Right cardiac atrium (tissue), 5 donors: Measurements from ENCODE around the gene CAVIN1. TPM values are rescaled to one million over a fixed set of nuclear protein-coding genes. Genes with fewer than 3 reads are reported as not detected.
"Not testable (repeated sequence)": the region's sequence is repeated elsewhere in the genome, so short reads cannot be mapped to it uniquely, and the experiment has no call there.

Experiments
- ATAC-seq, 2 donors: fragments of 200-7000 bp; cut with Tn5 transposase; one replicate each; pipeline versions ENCODE4 v1.8.0 to v1.9.1; 2020; ENCODE audit warnings: moderate library complexity in 2 of 2, mild to moderate bottlenecking in 1 of 2
- DNase-seq, 3 donors: peaks; one replicate each; pipeline ENCODE4 v3.0.0-alpha.2; 2020
- H3K27ac ChIP-seq: one replicate; pipeline ENCODE4 v1.5.1; 2013; ENCODE audit warnings: mild to moderate bottlenecking, low read length, control low read depth, moderate library complexity
- H3K27me3 ChIP-seq: one replicate; pipeline ENCODE4 v1.6.1; 2013; ENCODE audit not compliant: control insufficient read depth, insufficient read depth
- H3K4me1 ChIP-seq: one replicate; pipeline ENCODE4 v1.6.1; 2013; ENCODE audit warnings: low read length; ENCODE audit not compliant: control insufficient read depth, insufficient read depth
- H3K4me3 ChIP-seq: one replicate; pipeline ENCODE4 v1.5.1; 2013; ENCODE audit warnings: low read length, control low read depth
- H3K9me3 ChIP-seq: one replicate; pipeline ENCODE4 v1.6.1; 2013; ENCODE audit warnings: low read length; ENCODE audit not compliant: control insufficient read depth
- WGBS: extraction: QIAGEN DNeasy Blood & Tissue Kit; methylation state at CpG from one replicate; pipeline ENCODE4 v1.1.7; 2013; 5-methylcytosine and 5-hydroxymethylcytosine counted together
- intact Hi-C, 4 donors: fragments of 100-400 bp; cut with DNase I; formaldehyde crosslinking; loops; one replicate each; pipeline versions ENCODE4 v1.11.0 to v1.14.0; 2022 to 2023
- polyA plus RNA-seq: library from polyadenylated mRNA; stranded (reverse); fragments of 200-250 nt; gene quantifications from one replicate; pipeline ENCODE4 v1.2.3, GENCODE V29; 2013
- total RNA-seq, 4 donors: library from RNA; stranded (reverse); fragmentation: NEBNext Ultra II Directional; extraction: Animal tissue kit (Norgen Biotek cat#: 25700); gene quantifications; one replicate each; pipeline ENCODE4 v1.2.1, GENCODE V29; 2021
- donor health status: healthy with polysubstance abuse.
- donor health status: DM: no; HTN: yes; CAD: no.
- donor health status: DM: no; HTN: no; CAD: no.
- donor health status: DM: no; HTN: yes; CAD: no; lungs with severe emphysema.
- donor health status: DM: yes; HTN: yes; CAD: no.

CAVIN1 gene
- total and polyA plus RNA-seq, 5 donors: 153 to 256 (median 189) TPM

- ATAC-seq (peak in 1 of 2 donors; percentile 50), DNase-seq (no peak)
- Histone ChIP-seq H3K27ac (peak overlapping the region; percentile 25), H3K4me1 (peaks cover 33% of the 10 kb centered on the region), H3K4me3 (no peak overlapping the region), H3K27me3 (no peaks in the 10 kb centered on the region), H3K9me3 (no peaks in the 10 kb centered on the region)
- WGBS: 53% methylated on average over 2 of the region's 2 CpGs
- intact Hi-C loops: no loop called here
Measured at GRCh38 chr17:42361781-42362186, 61.3 kb downstream of the CAVIN1 start.

GRCh38 chr17:42360388-42360787 is 62.7 kb downstream of the CAVIN1 start:
- H3K27ac ChIP-seq, H3K4me3 ChIP-seq, H3K27me3 ChIP-seq, intact Hi-C loops, ATAC-seq, H3K9me3 ChIP-seq: not testable (repeated sequence)
- peaks cover 29% of the 10 kb centered on the region for H3K4me1 ChIP-seq
- 93% methylated on average over 2 of the region's 2 CpGs for WGBS
- DNase-seq: peak in 2 of 3 donors; percentile 54 to 75

- no peak overlapping the region for H3K27ac ChIP-seq
- DNase-seq: no peak
- H3K4me3 ChIP-seq: no peak overlapping the region
- 73% methylated on average over 7 of the region's 7 CpGs for WGBS
- no peak for ATAC-seq
- intact Hi-C loops: no loop called here
- H3K4me1 ChIP-seq: peaks cover 27% of the 10 kb centered on the region
- no peaks in the 10 kb centered on the region for H3K9me3 ChIP-seq
- H3K27me3 ChIP-seq: no peaks in the 10 kb centered on the region
Measured at GRCh38 chr17:42359133-42359532, 63.9 kb downstream of the CAVIN1 start.

GRCh38 chr17:42358434-42358833 is 64.6 kb downstream of the CAVIN1 start:
- intact Hi-C loops: no loop called here
- WGBS: 75% methylated on average over 1 of the region's 1 CpG
- Histone ChIP-seq H3K27me3 (no peaks in the 10 kb centered on the region), H3K4me3 (no peak overlapping the region), H3K9me3 (no peaks in the 10 kb centered on the region), H3K27ac (no peak overlapping the region), H3K4me1 (peaks cover 24% of the 10 kb centered on the region)
- no peak for DNase-seq
- ATAC-seq: no peak

- Histone ChIP-seq H3K4me3 (no peak overlapping the region), H3K4me1 (peaks cover 11% of the 10 kb centered on the region), H3K9me3 (no peaks in the 10 kb centered on the region), H3K27ac (no peak overlapping the region), H3K27me3 (no peaks in the 10 kb centered on the region)
- no peak for DNase-seq
- 51% methylated on average over 3 of the region's 3 CpGs for WGBS
- intact Hi-C loops: no loop called here
- ATAC-seq: peak in 1 of 2 donors; percentile 25
Measured at GRCh38 chr17:42354956-42355843, 67.9 kb downstream of the CAVIN1 start.

Other genes starting within 250 kb of the CAVIN1 start
- gene KCNH4, start 242.1 kb downstream of the CAVIN1 start, total RNA-seq: under 1 TPM in 3 of 4 donors, not detected in 1; 0.06 to 0.28 (median 0.14) TPM
- gene KCNH4, start 242.1 kb downstream of the CAVIN1 start, polyA plus RNA-seq: 0.14 TPM
- not detected for gene HCRT, start 237.8 kb downstream of the CAVIN1 start, total RNA-seq
- not detected for gene HCRT, start 237.8 kb downstream of the CAVIN1 start, polyA plus RNA-seq
- 10 to 100 TPM; 11.5 to 15.4 (median 13.1) TPM for gene GHDC, start 228.8 kb downstream of the CAVIN1 start, total RNA-seq
- 10.5 TPM for gene GHDC, start 228.8 kb downstream of the CAVIN1 start, polyA plus RNA-seq
- 10 to 100 TPM; 39.4 to 46.3 (median 40.5) TPM for gene STAT5B, start 146.9 kb downstream of the CAVIN1 start, total RNA-seq
- 19.7 TPM for gene STAT5B, start 146.9 kb downstream of the CAVIN1 start, polyA plus RNA-seq
- gene STAT5A, start 134.8 kb downstream of the CAVIN1 start, total RNA-seq: 10 to 100 TPM; 20.8 to 30.5 (median 23.3) TPM
- 8.1 TPM for gene STAT5A, start 134.8 kb downstream of the CAVIN1 start, polyA plus RNA-seq
- 100 to 1,000 TPM; 100 to 192 (median 105) TPM for gene STAT3, start 34.8 kb downstream of the CAVIN1 start, total RNA-seq
- 46.9 TPM for gene STAT3, start 34.8 kb downstream of the CAVIN1 start, polyA plus RNA-seq
- 10 to 100 TPM; 42.1 to 57.7 (median 48.8) TPM for gene ATP6V0A1, start 35.6 kb upstream of the CAVIN1 start, total RNA-seq
- 33.4 TPM for gene ATP6V0A1, start 35.6 kb upstream of the CAVIN1 start, polyA plus RNA-seq
- 10 to 100 TPM; 11.3 to 18.8 (median 15.0) TPM for gene NAGLU, start 113.0 kb upstream of the CAVIN1 start, total RNA-seq
- gene NAGLU, start 113.0 kb upstream of the CAVIN1 start, polyA plus RNA-seq: 13.7 TPM
- 1 to 10 TPM; 1.2 to 1.6 (median 1.4) TPM for gene HSD17B1, start 129.7 kb upstream of the CAVIN1 start, total RNA-seq
- gene HSD17B1, start 129.7 kb upstream of the CAVIN1 start, polyA plus RNA-seq: 2.5 TPM
- 10 to 100 TPM; 32.4 to 45.5 (median 40.0) TPM for gene COASY, start 138.9 kb upstream of the CAVIN1 start, total RNA-seq
- 30.2 TPM for gene COASY, start 138.9 kb upstream of the CAVIN1 start, polyA plus RNA-seq
- gene MLX, start 143.8 kb upstream of the CAVIN1 start, total RNA-seq: 10 to 100 TPM; 46.9 to 63.8 (median 54.2) TPM
- gene MLX, start 143.8 kb upstream of the CAVIN1 start, polyA plus RNA-seq: 65.0 TPM
- gene PSMC3IP, start 154.5 kb upstream of the CAVIN1 start, total RNA-seq: 1 to 10 TPM; 1.4 to 3.3 (median 2.5) TPM
- 2.2 TPM for gene PSMC3IP, start 154.5 kb upstream of the CAVIN1 start, polyA plus RNA-seq
- gene RETREG3, start 186.1 kb upstream of the CAVIN1 start, total RNA-seq: 10 to 100 TPM; 23.9 to 27.0 (median 25.5) TPM
- 13.0 TPM for gene RETREG3, start 186.1 kb upstream of the CAVIN1 start, polyA plus RNA-seq
- 10 to 100 TPM; 34.3 to 60.7 (median 46.0) TPM for gene TUBG1, start 186.4 kb upstream of the CAVIN1 start, total RNA-seq
- 48.9 TPM for gene TUBG1, start 186.4 kb upstream of the CAVIN1 start, polyA plus RNA-seq
- 10 to 100 TPM; 11.6 to 21.3 (median 18.4) TPM for gene TUBG2, start 236.0 kb upstream of the CAVIN1 start, total RNA-seq
- 19.8 TPM for gene TUBG2, start 236.0 kb upstream of the CAVIN1 start, polyA plus RNA-seq